ENCODE data around the gene KCNN3.
"Not testable (repeated sequence)": the region's sequence is repeated elsewhere in the genome, so short reads cannot be mapped to it uniquely, and the experiment has no call there.

The KCNN3 gene

GRCh38 chr1:154870115-154870571, at the start of gene KCNN3:
Gene KCNN3 (minus strand): TSS chr1:154870281. CDS start chr1:154869964, 317 bp downstream.
- DNase-seq (ENCODE audit: low read depth in 2 of 2), result peak; percentile 39 to 41

GRCh38 chr1:154913273-154913672, 43.2 kb upstream of the KCNN3 start:
- no peak for DNase-seq (ENCODE audit: low read depth in 2 of 2)

- no peak for DNase-seq (ENCODE audit: low read depth in 2 of 2)
Measured at GRCh38 chr1:154912755-154913154, 42.7 kb upstream of the KCNN3 start.

GRCh38 chr1:154911691-154912550, 41.8 kb upstream of the KCNN3 start:
- DNase-seq (ENCODE audit: low read depth in 2 of 2), result no peak

DNA sequence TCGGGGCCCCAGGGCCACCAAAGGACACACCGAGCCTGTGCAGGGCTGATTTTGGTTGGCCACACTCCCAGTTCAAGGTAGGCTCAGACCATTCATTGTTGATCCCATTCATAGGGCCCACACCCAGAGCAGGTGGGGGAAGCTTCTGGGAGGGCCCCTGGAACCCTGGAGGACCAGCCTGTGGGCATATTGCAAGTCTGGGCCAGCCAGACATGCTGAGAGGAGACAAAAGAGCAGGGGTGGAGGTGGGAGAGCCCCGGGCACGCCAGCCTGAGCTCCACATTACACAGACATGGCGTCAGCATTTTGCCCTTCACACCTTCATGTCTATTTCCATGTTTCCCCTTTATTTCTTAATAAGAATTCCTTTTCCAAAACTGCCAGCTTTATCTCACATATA, 40.8 kb upstream of the KCNN3 start:
- DNase-seq (ENCODE audit: low read depth in 2 of 2), result no peak

GRCh38 chr1:154908937-154909336, 38.9 kb upstream of the KCNN3 start:
- no peak for DNase-seq (ENCODE audit: low read depth in 2 of 2)

DNA sequence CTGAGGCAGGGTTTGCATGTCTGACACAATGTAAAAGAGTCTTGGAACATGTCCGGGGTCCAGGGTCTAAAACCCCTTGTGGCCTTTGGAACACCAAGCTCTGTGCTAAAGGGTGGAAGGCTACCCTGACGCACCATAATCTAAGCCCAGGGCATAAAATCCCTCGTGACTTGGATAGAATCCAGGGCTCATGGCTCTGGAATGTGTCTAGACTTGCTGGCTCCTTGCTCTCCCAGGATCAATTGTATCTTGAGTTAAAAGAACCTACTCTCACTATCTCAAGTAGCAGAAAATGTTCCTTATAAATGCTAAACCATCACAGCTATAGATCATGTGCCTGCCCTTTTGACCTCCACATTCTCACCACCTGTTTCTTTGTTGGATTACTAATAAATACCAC, 38.0 kb upstream of the KCNN3 start:
- not testable (repeated sequence) for DNase-seq (ENCODE audit: low read depth in 2 of 2)

DNA sequence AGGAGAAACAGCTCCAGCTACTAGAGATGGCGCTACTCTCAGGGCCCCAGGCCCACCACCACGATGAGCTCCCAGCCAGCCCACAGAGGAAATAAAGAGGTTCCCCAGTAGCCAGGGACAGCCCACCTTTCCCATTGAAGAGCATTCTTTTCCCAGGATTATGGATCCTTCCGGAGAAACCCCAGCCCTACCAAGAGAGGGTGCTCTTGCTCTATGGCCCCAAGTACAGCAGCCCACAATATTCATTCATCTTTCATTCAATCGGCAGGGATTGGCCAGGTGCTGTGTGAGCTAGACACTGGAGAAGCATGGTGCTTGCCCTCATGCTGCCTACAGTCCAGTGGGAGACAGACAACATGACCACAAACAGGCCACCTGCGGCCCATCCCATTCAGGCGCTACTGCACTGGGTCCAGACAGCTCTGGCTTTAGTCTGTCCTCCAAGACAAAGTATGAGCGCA, 36.6 kb upstream of the KCNN3 start:
- no peak for DNase-seq (ENCODE audit: low read depth in 2 of 2)

DNA sequence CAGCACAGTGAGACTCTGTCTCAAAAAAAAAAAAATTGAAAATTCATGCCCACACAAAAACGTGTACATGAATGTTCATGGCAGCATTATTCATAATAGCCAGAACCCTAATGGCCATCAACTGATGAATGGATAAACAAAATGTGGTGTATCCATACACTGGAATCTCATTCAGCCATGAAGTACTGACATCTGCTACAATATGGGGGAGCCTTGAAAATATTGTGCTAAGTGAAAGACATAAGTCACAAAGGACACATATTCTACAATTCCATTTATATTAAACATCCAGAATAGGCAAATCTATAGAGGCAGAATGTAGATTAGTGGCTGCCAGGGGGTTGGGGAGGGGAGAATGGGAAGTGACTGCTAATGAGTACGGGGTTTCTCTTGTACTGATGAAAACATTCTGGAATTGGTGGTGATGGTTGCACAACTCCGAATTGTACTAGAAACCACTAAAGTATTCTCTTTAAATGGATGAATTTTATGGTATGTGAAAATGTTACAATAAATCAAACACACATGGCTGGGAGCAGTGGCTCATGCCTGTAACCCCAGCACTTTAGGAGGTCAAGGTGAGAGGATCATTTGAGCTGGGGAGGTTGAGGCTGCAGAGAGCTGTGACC, 33.0 kb upstream of the KCNN3 start:
- DNase-seq (ENCODE audit: low read depth in 2 of 2), result no peak

GRCh38 chr1:154901591-154901990, 31.5 kb upstream of the KCNN3 start:
- DNase-seq (ENCODE audit: low read depth in 2 of 2), result no peak

DNA sequence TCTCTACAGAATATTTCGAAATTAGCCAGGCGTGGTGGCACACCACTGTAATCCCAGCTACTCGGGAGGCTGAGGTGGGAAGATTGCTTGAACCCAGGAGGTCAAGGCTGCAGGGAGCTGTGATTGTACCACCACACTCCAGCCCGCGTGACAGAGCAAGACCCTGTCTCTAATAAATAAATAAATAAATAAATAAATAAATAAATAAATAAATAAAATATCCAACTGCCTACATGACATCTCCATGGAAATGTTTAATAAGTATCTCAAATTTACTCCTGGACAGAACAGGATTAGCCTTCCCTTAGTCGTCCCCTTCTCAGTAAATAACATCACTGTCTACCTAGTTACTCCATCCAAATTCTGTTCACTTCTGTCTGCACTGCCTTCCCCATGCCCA, 29.0 kb upstream of the KCNN3 start:
- DNase-seq (ENCODE audit: low read depth in 2 of 2), result no peak

- DNase-seq (ENCODE audit: low read depth in 2 of 2), result no peak
Measured at GRCh38 chr1:154896771-154897286, 26.7 kb upstream of the KCNN3 start.

- no peak for DNase-seq (ENCODE audit: low read depth in 2 of 2)
Measured at GRCh38 chr1:154895798-154896197, 25.7 kb upstream of the KCNN3 start.

- DNase-seq (ENCODE audit: low read depth in 2 of 2), result no peak
Measured at GRCh38 chr1:154891452-154891851, 21.4 kb upstream of the KCNN3 start.

- DNase-seq (ENCODE audit: low read depth in 2 of 2), result no peak
Measured at GRCh38 chr1:154888757-154889156, 18.7 kb upstream of the KCNN3 start.

DNA sequence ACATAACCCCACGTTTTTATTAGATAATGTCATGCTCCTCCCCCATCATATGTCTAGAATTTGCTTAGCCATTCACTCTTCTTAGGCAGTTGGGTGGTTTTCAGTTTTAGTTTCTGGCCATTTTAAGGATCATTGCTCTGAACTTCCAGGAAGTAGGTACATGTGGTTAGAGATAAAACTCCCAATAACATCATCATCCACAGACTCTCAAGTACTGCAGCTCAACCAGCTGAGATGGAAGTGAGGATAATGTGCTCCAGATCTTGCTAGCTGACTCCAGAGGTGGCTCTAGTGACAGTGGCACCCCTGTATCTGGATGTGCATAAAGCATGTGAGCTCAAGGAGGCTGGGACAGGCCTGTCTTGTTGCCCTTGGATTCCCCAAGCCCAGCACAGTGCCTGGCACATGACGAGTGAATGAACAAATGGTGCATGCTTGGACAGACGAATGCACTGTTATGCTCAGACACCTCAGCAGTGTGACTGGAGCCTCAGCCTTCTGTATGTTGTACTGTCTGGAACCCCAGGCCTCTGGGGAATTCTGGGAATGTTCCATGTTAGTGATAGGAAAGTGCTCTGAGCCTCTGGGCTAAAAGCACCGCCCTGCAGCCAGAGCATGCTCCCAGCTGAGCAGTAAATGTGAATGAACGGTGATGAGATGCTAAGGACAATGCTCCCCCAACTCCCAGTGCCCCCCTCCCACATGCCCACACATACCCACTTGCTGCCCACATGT, 16.4 kb upstream of the KCNN3 start:
- DNase-seq (ENCODE audit: low read depth in 2 of 2), result no peak

DNA sequence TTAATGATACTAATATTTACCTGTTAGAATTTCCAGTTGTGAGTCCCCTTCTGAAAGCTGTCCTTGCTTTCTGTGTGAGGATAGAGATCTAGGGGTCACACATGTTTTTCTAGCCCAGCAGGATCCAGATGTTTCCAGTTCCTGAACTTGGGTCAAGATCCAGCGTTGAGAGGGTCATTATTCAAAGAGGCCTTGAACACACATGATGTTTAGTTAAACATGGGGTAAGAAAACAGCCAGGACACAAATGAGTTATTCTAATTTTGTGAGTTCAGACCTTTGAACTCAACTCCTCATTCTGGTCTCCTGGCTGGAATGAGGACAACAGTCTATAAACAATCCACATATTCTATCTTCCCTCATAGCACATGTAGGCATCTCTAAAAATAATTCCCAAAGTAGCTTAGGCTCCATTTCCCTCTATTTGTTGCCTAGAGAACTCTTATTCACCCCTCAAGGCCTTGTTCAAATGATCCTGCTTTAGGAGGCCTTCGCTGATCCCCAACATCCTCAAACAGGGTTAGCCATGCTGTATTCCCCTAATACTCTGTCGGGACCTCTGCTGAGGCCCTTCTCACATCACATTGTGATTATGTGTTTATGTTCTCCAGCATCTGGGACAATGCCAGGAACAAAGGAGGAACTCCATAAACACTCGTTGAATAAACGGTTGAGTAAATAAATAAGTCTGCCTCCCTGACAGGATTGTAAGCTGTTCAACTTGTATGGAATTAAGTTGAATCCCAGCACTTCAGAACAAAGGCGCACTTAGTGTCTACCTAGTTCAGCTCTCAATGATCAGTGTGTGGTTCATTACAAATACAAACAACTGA, 15.0 kb upstream of the KCNN3 start:
- no peak for DNase-seq (ENCODE audit: low read depth in 2 of 2)

DNA sequence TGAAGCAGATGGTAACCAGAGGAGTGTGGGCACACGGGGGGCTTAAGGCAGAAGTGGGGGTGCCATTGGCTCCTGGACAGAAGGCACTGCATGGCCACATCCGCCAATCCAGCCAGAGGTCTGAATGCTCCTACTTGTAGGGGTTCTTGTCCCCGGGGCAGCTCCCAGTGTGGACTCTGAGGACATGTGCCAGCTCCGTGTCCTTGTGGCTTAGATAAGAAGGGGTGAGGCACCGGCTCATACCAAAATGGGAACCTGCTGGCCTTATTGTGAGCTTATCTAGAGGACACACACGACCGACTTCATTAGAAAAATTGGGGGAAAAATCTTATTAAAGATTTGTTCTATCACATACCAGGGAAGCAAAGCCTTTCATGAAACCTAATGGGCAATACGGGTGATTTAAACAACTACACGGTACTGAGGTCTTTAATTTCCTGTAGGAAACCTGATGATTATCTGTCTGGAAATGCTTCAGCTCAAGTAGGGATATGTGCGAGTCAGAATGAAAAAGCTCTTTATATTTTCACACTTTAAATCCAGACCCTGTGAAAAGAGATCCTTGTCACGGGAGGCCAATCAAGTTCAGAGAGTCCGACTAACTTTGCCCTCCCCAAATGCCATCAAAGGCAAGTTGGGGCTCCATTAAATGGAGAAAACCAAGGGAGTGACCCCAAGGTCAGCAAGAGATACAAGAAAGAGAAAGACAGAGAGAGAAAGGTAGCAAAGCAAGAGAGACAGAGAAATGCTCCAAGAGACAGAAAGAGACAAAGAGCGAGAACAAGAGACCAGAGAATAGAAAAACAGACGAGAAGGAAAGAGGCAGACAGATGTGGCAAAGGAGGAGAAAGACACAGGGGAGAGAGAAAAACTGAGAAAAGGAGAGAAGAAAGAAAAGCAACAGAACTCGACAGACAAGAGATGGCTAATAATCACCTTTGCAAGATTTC, 14.1 kb upstream of the KCNN3 start:
- DNase-seq (ENCODE audit: low read depth in 2 of 2), result no peak

DNA sequence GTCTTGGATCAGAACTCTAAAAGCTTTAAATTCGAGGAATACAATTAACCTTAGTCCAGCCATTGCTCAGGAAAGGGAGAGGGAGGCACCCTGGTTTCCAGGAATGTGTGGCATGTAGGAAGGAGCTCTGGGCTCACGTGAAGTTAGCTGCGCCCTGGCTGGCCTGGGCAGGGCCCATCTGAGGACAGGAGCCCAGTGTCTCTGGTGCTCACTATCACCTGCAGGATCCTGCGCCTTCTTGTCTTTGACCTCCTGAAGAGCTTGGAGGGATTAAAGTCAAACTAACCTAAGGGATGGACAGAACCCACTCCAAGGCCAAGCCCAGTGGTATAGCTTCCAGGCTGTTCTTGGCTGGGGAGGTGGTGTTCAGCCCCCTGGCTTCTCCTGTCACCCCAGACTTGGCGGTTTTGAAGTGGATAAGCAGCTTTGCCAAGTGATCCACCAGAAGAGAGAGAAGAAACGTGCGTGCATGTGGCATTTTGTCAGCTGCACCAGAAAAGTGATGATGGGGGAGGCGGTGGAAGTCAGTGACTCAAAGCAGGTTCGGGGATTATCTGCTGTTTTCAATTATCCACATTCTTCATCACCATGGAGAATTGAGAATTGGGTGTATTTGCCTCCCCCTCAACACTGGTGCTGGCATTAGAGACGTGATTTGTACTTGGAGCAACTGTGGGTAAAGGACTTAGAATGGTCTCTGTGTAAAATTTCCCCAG, 11.9 kb upstream of the KCNN3 start:
- no peak for DNase-seq (ENCODE audit: low read depth in 2 of 2)
